Heart left ventricle (tissue), 16 donors: ENCODE measurements around the gene SERPINA1. TPM values are rescaled to one million over a fixed set of nuclear protein-coding genes. Genes with fewer than 3 reads are reported as not detected.

Experiments used
- ATAC-seq, 4 donors: fragments of 200-7000 bp; cut with Tn5 transposase; one replicate each; pipeline ENCODE4 v1.9.1; 2020 to 2022; ENCODE audit warnings: moderate library complexity in 4 of 4, mild to moderate bottlenecking in 3 of 4, moderate number of reproducible peaks in 1 of 4
- DNase-seq, 5 donors: peaks; one replicate each; pipeline ENCODE4 v3.0.0-alpha.2; 2020
- H3K27ac ChIP-seq, 12 donors: fragments of 200-600 bp; sonication (generic) in 4 of 12; one replicate each; pipeline versions ENCODE4 v1.5.0 to v1.8.0; 2016 to 2022; ENCODE audit warnings: mild to moderate bottlenecking in 2 of 12
- H3K27me3 ChIP-seq, 9 donors: fragments of 200-600 bp; sonication (generic) in 2 of 9; one replicate each; pipeline versions ENCODE4 v1.5.1 to v1.8.0; 2016 to 2022; ENCODE audit warnings: mild to moderate bottlenecking in 3 of 9
- H3K36me3 ChIP-seq, 9 donors: fragments of 200-600 bp; sonication (generic) in 2 of 9; one replicate each; pipeline versions ENCODE4 v1.5.0 to v1.8.0; 2018 to 2022; ENCODE audit warnings: mild to moderate bottlenecking in 2 of 9
- H3K4me1 ChIP-seq, 12 donors: fragments of 200-600 bp; sonication (generic) in 4 of 12; one replicate each; pipeline versions ENCODE4 v1.5.0 to v1.8.0; 2016 to 2022; ENCODE audit warnings: mild to moderate bottlenecking in 3 of 12
- H3K4me3 ChIP-seq, 12 donors: fragments of 200-600 bp; sonication (generic) in 4 of 12; one replicate each; pipeline versions ENCODE4 v1.5.0 to v1.8.0; 2017 to 2022; ENCODE audit warnings: mild to moderate bottlenecking in 9 of 12, moderate library complexity in 4 of 12
- H3K9me3 ChIP-seq, 12 donors: fragments of 200-600 bp; sonication (generic) in 4 of 12; one replicate each; pipeline versions ENCODE4 v1.5.0 to v1.8.0; 2016 to 2022; ENCODE audit warnings: mild to moderate bottlenecking in 1 of 12
- CTCF ChIP-seq, 12 donors: fragments of 200-600 bp; sonication (generic) in 4 of 12; IDR thresholded peaks; one replicate each; pipeline versions ENCODE4 v1.5.0 to v1.8.0; 2018 to 2022; ENCODE audit warnings: antibody characterized with exemption in 12 of 12, mild to moderate bottlenecking in 5 of 12
- POLR2A ChIP-seq, 2 donors: fragments of 450-650 bp; IDR thresholded peaks; one replicate each; pipeline ENCODE4 v1.6.1; 2017; ENCODE audit warnings: antibody characterized with exemption in 2 of 2, mild to moderate bottlenecking in 2 of 2, moderate library complexity in 2 of 2
- WGBS, 4 donors: extraction: QIAGEN DNeasy Blood & Tissue Kit in 2 of 4; methylation state at CpG; one replicate each; pipeline versions ENCODE4 v1.1.5 to v1.1.7; 2013 to 2018; 5-methylcytosine and 5-hydroxymethylcytosine counted together
- intact Hi-C, 10 donors: fragments of 100-400 bp; cut with DNase I; formaldehyde crosslinking; loops; one replicate each; pipeline versions ENCODE4 v1.11.1 to v1.14.2; 2022
- polyA plus RNA-seq, 2 donors: library from polyadenylated mRNA; stranded (reverse); fragments of 200-250 nt; gene quantifications; one replicate each; pipeline ENCODE4 v1.2.3, GENCODE V29; 2013
- total RNA-seq, 9 donors: library from RNA; depleted of rRNA in 2 of 9; stranded (reverse); fragments of >200 nt in 2 of 9; fragmentation: NEBNext Ultra II Directional in 3 of 9; extraction: Animal tissue kit (Norgen Biotek cat#: 25700) in 3 of 9; gene quantifications; one replicate each; pipeline versions ENCODE4 v1.1.0 to v1.2.4, GENCODE V29; 2016 to 2023
- donor health status: ischemic (EF 13 %, LVEDD 7.1; RV severe dilation, severe dysfunction).
- donor health status: healthy with polysubstance abuse.
- donor health status: DM: no; HTN: yes; CAD: no.
- donor health status: DM: no; HTN: no; CAD: no.
- donor health status: ischemic (EF 25% LVEDD 6.9; RV normal size, moderate dysfunction).
- donor health status: ischemic (EF 25% LVEDD 5.7; RV mildly dilated, moderate dysfunction).
- donor health status: healthy.
- donor health status: DM: yes; HTN: yes; CAD: no.
- donor health status: ischemic (EF 35%, LVEDD 5.7; RV mildly dilated, moderate dysfunction).
- donor health status: nonischemic (EF 11% LVEDD 7.7; RV severe dilation, severe dysfunction).
- donor health status: DM: yes; HTN: yes; CAD: no.
- donor health status: PGD.
- donor health status: ischemic (EF 29% LVEDD 5.4; RV normal size, mild dysfunction).
- donor health status: nonischemic (EF 23%, LVEDD 6.1; RV moderate dilation, normal function).

SERPINA1 gene
- total and polyA plus RNA-seq, 11 donors, result 0.99 to 53.4 (median 4.4) TPM

- Histone ChIP-seq H3K27ac (peak overlapping the region in 2 of 12 donors; percentile 57 to 90), H3K36me3 (no peaks in the 10 kb centered on the region), H3K27me3 (peaks cover 0 to 12% (median 0%) of the 10 kb centered on the region in 9 donors), H3K4me3 (no peak overlapping the region), H3K9me3 (no peaks in the 10 kb centered on the region), H3K4me1 (peaks cover 0 to 59% (median 0%) of the 10 kb centered on the region in 12 donors)
- ATAC-seq (peak in 3 of 4 donors; percentile 46 to 72 (median 66)), DNase-seq (peak in 4 of 5 donors; percentile 29 to 56 (median 35))
- TF ChIP-seq CTCF (IDR thresholded peaks at IDR 0.05) (no peak), POLR2A (IDR thresholded peaks at IDR 0.05) (no peak)
- WGBS, 4 donors, result 71 to 85% (median 77%) methylated on average over 5 of the region's 5 CpGs
- intact Hi-C loops, result no loop called here
Measured at GRCh38 chr14:94392510-94392935, 4.1 kb upstream of the SERPINA1 start.

- H3K9me3 ChIP-seq, result no peaks in the 10 kb centered on the region
- WGBS, 4 donors, result 73 to 82% (median 79%) methylated on average over 9 to 10 of the region's 10 CpGs
- H3K4me1 ChIP-seq, result peaks cover 0 to 70% (median 0%) of the 10 kb centered on the region in 12 donors
- ATAC-seq (no peak), DNase-seq (no peak)
- H3K36me3 ChIP-seq, result no peaks in the 10 kb centered on the region
- intact Hi-C loops, result no loop called here
- H3K4me3 ChIP-seq, result peak overlapping the region in 1 of 12 donors; percentile 57
- peaks cover 0 to 12% (median 0%) of the 10 kb centered on the region in 9 donors for H3K27me3 ChIP-seq
- TF ChIP-seq POLR2A (IDR thresholded peaks at IDR 0.05) (no peak), CTCF (IDR thresholded peaks at IDR 0.05) (no peak)
- H3K27ac ChIP-seq, result peak overlapping the region in 2 of 12 donors; percentile 15 to 90
Measured at GRCh38 chr14:94391281-94391975, 3.0 kb upstream of the SERPINA1 start.

GRCh38 chr14:94390372-94391086 lies 2.1 kb upstream of the SERPINA1 start:
- Histone ChIP-seq H3K4me1 (peaks cover 0 to 71% (median 0%) of the 10 kb centered on the region in 12 donors), H3K36me3 (no peaks in the 10 kb centered on the region), H3K27me3 (peaks cover 0 to 12% (median 0%) of the 10 kb centered on the region in 9 donors), H3K27ac (peak overlapping the region in 1 of 12 donors; percentile 90), H3K4me3 (peak overlapping the region in 3 of 12 donors; percentile 9 to 57 (median 23)), H3K9me3 (no peaks in the 10 kb centered on the region)
- 48 to 78% (median 56%) methylated on average over 6 to 12 of the region's 12 CpGs for WGBS, 4 donors
- DNase-seq (peak; percentile 54 to 84 (median 73)), ATAC-seq (peak; percentile 60 to 74 (median 67))
- TF ChIP-seq POLR2A (IDR thresholded peaks at IDR 0.05), result no peak
- intact Hi-C loops, result no loop called here

GRCh38 chr14:94389731-94390371 lies 1.4 kb upstream of the SERPINA1 start:
- Histone ChIP-seq H3K27me3 (peaks cover 0 to 12% (median 0%) of the 10 kb centered on the region in 9 donors), H3K36me3 (no peaks in the 10 kb centered on the region), H3K4me1 (peaks cover 0 to 71% (median 0%) of the 10 kb centered on the region in 12 donors), H3K27ac (peak overlapping the region in 1 of 12 donors; percentile 90), H3K9me3 (no peaks in the 10 kb centered on the region), H3K4me3 (peak overlapping the region in 3 of 12 donors; percentile 9 to 57 (median 23))
- ATAC-seq (no peak), DNase-seq (no peak)
- TF ChIP-seq CTCF (IDR thresholded peaks at IDR 0.05) (no peak), POLR2A (IDR thresholded peaks at IDR 0.05) (no peak)
- intact Hi-C loops, result no loop called here
- 66 to 83% (median 76%) methylated on average over 10 of the region's 10 CpGs for WGBS, 4 donors
